HG03575 (cell line): Measurements from ENCODE around the gene COL18A1.
"Not testable (repeated sequence)": the region's sequence is repeated elsewhere in the genome, so short reads cannot be mapped to it uniquely, and the experiment has no call there.

Experiments used
- ATAC-seq: cut with Tn5 transposase; IDR thresholded peaks from one replicate; pipeline ENCODE4 v1.9.1; 2021; ENCODE audit not compliant: unreplicated experiment, insufficient number of reproducible peaks, low FRiP score; ENCODE audit errors: extremely low read depth

COL18A1 gene

DNA sequence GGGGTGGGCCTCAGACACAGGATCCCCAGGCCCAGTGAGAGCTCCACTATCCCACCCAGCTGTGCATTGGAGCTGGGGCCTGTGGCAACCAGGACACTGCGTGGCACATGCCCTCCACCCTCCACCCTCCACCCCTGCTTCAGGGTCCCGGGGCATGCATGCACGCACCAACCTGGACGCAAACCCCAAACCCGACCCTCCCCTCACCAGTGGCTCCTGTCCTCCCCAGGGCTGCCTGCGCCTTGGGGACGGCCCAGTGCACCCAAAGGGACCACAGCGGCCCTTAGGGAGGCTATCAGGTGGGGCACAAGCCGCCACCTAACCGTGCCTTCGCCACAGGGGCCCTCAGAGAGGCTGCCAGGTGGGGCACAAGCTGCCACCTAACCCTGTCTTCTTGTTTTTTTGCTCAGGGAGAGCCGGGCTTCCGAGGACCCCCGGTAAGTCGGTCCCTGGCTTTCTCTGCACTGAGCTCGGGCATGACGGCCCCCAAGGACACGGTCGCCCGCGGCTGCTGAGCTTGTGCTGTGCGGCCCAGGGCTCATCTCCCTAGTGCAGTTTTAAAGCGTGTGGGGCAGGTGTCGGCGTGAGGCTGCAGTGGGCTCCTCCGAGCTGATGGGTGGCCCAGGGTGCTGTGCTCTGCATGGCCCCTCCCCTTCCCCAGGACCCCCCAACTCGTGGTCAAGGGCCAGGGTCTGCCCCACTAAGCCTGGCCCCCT lies 89.3 kb downstream of the COL18A1 start:
- ATAC-seq, result no peak

DNA sequence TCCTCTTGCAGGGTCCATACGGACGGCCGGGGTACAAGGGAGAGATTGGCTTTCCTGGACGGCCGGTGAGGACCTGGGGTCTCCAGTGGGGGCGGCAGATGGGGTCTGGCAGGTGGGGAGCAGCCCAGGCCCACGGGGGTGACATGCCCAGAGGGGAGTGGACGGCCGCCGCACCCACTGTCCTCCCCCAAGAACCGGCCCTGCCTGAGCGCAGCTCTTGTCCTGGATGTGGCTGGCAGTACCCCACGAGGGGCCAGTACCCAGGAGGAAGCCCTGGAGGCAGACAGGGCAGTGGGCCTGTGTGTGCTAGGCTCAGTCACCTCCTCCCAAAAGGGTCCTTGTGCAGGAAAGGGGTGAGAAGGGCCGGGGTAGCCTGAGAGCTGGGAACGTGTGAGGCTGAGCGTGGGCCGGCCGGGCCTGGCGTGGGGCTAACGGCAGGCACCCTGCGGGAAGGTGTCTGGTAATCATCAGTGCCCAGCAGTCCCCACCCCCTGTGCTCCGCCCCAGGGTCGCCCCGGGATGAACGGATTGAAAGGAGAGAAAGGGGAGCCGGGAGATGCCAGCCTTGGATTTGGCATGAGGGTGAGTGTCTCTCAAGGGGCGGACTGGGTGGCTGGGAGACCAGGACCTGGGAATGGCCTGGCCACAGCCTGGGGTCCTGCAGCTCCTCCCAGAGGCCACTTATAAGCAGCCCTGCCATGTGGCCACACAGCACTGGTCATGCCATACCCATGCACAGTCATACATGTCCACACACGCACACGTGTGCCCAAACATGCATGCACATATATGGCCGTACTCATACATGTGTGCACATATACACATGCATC lies 90.1 kb downstream of the COL18A1 start:
- ATAC-seq, result no peak

DNA sequence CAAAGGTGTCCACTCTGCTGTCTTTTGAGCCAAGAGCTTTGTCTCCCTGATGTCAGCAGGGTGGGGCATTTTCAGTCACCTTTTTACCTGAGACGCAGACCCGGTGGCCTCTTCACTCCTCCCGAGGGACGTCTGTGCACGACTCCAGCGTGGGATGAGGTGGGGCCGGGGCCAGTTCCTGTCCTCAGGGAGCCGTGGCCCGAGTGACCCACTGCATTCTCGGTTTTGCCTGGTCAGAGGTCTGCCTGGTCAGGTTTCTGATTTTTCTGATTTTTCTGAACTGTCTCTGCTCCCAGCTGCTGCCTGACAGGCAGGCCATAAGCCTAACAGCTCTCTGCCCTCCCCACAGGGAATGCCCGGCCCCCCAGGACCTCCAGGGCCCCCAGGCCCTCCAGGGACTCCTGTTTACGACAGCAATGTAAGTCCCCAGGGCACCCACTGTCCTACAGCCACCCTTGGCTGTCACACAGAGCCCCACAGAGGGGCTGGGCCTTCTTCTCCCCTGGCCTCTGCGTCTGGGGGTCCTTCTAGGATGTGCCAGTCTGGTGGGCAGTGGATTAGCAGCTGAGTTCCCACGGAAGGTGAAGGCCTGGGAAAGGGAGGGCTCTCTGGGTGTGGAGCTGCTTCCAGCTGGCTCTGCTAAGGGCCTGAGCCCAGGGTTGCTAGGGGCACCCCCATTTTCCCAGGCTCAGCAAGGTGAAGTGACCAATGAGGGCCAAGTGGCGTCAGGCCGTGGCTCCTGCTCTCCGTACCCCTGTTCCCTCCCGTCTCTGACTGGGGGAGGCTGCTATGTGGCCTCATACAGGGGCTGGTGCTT lies 91.4 kb downstream of the COL18A1 start:
- no peak for ATAC-seq

DNA sequence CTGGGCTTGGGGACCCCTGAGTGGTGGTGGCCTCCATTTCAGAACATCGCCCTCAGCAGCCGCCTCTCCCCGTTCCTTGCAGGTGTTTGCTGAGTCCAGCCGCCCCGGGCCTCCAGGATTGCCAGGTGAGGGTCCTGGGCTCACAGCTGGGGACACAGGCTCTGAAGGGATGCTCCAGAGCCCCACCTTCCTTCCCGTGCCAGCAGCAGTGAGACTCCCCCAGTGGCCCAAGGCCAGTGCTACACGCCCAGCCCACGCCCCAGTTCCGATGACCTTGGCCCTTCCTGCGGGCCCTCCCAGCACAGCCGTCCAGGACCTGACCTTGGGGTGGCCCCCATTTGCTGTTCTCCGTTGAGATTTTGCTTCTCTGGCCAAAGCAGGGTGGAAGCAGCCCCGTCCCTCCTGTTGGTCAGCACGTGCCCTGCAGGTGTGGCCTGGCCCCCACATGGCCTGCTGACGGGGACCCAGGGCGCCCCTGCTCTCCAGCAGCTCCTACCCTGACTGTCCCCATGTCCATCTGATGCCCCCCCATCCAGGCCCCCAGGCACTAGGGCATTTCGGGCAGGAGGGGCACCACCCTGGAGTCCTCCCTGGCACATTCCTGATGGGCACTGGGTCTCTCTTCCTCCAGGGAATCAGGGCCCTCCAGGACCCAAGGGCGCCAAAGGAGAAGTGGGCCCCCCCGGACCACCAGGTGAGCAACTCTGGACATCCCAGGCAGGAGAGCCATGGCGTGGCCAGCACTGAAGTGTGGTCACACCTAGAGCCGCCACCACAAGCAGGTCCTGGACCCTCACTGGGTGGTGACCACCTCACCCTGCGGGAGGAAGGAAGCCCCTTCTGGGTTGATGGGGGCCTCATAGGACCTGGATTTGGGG lies 92.2 kb downstream of the COL18A1 start:
- ATAC-seq, result no peak

DNA sequence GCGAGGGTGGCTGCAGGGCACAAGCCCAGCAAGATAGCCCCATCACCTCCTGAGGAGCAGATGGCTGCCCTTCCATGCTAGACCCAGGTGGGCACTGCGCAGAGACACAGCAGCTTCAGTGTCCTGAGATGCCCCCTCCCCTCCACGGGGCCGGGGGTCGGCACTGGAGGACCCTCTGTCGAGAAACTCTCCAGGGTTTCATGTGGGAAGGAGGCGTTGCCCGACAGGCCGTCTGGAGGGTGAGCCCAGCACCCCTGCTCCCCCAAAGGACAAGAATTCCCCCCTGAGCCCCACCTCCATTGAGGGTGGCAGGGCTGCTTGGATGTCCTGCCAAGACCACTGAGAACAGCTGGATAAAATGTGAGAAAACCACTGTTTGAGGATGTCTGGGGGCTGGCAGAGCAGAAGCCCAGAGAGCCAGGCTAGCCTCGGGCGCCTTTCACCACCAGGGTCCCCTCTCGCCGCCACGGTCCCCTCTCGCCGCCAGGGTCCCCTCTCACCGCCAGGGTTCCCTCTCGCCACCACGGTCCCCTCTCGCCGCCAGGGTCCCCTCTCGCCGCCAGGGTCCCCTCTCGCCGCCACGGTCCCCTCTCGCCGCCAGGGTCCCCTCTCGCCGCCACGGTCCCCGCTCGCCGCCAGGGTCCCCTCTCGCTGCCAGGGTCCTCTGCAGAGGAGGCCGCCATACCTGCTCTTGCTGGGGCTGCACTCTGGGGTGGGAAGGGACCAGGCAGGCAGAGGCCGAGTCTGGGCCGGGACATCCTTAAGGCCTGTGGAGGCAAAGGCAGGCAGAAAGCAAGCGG lies 93.1 kb downstream of the COL18A1 start:
- ATAC-seq, result no peak

DNA sequence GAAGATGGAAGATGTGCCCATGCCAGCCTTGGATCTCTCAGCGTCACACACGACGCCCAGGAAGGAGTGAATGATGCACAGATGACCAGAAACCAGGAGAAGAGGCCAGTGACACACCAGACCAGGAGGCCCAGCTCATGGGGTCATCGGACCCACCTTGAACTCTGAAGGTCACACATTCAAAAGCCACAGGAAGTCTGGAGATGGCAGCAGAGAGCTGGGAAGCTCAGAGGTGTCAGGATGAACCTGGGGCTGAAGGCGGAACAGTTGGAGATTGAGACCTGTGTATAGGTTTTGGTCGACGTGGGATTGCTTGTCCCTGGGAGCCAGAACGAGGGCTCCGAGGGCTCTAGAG lies 93.7 kb downstream of the COL18A1 start:
- ATAC-seq, result no peak

DNA sequence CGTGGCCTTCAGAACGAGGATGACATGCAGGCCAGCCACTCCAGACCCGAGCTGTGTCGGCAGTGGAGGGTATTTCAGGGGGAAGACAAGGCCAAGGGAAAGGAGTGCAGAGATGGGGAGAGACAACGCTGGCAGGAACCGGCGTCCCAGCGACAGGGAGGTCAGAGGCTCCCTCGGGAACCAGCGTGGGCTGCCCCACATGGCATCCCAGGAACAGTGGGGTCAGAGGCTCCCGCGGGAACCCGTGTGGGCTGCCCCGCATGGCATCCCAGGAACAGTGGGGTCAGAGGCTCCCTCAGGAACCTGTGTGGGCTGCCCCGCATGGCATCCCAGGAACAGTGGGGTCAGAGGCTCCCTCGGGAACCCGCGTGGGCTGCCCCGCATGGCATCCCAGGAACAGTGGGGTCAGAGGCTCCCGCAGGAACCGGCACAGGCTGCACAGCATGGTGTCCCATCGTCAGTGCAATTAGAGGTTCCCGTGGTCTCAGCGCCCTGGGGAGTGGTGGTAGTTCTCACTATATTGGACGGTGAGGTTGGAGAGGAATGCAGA lies 94.3 kb downstream of the COL18A1 start:
- ATAC-seq, result no peak

DNA sequence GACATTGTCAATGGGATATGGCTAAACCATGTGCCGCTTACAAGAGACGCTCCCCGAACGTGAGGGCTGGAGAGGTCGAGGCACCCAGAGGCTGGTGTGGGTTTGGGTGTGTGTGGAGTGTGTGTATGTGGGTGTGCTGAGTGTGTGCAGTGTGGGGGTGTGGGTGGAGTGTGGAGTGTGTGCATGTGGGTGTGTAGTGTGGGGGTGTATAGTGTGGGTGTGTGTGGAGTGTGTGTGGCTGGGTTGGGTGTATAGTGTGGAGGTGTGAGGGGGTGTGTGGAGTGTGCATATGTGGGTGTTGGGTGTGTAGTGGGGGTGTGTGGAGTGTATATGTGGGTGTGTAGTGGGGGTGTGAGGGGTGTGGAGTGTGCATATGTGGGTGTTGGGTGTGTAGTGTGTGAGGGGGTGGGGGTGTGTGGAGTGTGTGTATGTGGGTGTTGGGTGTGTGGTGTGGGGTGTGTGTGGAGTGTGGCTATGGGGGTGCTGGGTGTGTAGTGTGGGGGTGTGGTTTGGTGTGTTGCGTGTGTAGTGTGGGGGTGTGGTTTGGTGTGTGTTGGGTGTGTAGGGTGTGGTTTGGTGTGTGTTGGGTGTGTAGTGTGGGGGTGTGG lies 95.1 kb downstream of the COL18A1 start:
- no peak for ATAC-seq

DNA sequence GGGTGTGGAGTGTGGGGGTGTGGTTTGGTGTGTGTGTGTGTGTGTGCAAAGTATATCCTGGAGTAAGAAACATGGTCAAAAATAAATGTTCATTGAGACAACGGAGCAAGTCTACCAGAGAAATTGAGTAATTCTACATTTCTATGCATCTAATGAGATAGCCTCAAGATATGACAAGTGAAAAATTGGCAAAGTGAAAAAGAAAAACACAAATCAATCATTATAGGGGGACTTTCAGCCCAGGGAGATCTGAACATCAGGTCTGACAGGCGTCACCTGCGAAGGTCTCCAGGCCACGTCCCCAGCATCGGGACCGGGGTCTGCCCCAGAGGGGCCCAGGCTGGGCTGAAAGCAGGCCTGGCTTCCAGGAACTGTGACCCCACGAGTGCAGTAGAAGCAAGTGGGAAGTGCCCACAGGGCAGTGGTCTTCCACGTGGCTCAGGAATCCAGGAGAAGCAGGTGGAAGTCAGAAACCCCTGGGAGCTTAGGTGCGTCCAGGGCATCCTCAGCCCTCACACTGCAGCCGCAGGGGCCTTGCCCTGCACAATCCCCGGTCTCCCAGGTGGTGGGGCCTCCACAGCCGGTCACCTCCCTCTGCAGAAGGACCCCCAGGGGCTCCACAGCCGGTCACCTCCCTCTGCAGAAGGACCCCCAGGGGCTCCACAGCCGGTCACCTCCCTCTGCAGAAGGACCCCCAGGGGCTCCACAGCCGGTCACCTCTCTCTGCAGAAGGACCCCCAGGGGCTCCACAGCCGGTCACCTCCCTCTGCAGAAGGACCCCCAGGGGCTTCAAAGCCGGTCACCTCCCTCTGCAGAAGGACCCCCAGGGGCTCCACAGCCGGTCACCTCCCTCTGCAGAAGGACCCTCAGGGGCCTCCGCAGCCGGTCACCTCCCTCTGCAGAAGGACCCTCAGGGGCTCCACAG lies 96.4 kb downstream of the COL18A1 start:
- ATAC-seq, result not testable (repeated sequence)

DNA sequence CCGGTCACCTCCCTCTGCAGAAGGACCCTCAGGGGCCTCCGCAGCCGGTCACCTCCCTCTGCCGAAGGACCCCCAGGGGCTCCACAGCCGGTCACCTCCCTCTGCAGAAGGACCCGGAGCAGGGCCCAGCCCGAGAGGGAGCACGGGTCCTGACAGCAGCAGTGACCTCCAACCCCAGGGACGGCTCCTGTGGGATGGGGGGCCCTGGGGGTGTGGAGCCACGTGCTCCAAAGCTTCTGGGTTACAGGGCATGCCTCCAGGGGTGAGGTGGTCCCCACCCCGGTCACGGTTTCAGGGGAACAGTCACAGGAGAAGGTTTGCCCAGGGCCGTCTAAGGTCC lies 97.0 kb downstream of the COL18A1 start:
- ATAC-seq, result no peak

DNA sequence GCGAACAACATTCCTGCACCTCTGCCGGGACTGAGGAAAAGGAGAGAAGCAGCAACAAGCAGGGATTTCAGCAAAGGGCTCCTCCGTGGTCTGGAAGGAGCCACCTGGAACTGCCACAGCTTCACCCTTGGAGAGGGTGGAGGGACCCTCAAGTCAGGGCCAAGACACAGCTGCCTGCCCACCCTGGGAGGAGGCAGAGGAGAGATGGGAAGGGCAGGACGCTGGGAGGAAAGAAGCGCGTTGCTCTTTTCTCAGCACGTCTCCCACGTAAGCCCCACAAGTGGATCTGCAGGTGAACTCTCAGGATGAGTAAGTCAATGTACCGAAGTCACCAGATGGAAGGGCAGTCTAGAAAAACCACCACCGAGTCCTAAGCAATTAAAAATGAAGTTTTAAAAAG lies 97.6 kb downstream of the COL18A1 start:
- no peak for ATAC-seq

DNA sequence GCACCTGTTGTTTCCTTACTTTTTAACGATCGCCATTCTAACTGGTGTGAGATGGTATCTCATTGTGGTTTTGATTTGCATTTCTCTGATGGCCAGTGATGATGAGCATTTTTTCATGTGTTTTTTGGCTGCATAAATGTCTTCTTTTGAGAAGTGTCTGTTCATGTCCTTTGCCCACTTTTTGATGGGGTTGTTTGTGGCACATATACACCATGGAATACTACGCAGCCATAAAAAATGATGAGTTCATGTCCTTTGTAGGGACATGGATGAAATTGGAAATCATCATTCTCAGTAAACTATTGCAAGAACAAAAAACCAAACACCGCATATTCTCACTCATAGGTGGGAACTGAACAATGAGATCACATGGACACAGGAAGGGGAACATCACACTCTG lies 98.3 kb downstream of the COL18A1 start:
- not testable (repeated sequence) for ATAC-seq

DNA sequence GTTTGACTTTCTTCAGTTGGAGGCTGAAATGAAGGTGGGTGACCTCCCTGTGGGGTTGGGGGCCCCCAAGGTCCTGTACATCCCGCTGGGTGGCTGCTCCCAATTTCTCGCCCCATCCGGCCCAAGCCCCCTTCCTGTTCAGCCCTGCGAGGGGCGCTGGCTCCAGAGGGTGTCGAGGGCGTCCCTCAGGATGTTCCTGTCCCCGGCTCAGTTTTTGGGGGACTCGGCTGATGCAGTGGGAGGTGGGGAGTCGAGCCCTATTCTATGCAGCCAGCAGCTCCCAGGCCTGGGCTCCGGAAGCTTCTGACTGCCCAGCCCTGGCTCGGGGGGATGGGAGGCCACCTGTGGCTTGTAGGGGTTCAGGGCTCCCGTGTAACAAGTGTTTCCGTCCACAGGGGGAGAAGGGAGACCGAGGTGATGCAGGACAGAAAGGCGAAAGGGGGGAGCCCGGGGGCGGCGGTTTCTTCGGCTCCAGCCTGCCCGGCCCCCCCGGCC lies 99.1 kb downstream of the COL18A1 start:
- no peak for ATAC-seq

DNA sequence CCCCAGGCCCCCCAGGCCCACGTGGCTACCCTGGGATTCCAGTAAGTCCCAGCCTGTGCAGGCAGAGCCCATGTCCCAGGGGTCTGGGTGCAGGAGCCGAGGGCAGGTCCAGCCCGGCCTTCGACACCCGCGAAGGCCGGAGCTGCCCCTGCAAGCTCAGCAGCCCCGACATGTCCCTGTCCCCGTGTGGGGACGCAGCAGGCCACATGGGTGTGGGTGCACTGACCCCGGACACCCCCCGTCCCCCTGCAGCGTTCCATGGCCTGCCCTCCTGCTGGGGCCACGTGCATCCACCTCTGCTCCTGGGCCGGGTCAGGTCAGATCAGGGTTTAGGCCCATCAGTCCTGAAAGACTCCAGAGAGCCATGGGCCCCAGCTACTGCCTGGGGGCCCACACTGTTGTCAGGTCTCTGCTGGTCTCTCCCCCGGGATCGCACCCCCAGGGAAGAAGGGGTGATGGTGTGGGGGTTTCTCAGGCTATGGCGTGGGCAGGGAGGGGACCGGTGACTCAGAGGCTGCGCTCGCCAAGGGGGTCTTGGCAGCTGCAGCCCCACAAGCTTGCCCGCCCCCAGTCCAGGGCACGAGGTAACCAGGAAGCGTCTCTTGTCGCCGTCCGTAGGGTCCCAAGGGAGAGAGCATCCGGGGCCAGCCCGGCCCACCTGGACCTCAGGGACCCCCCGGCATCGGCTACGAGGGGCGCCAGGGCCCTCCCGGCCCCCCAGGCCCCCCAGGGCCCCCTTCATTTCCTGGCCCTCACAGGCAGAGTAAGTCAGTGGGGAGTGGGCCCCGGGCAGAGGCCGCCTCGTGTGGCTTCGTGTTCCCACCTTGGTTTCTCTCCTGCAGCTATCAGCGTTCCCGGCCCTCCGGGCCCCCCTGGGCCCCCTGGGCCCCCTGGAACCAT lies 99.8 kb downstream of the COL18A1 start:
- ATAC-seq, result no peak

DNA sequence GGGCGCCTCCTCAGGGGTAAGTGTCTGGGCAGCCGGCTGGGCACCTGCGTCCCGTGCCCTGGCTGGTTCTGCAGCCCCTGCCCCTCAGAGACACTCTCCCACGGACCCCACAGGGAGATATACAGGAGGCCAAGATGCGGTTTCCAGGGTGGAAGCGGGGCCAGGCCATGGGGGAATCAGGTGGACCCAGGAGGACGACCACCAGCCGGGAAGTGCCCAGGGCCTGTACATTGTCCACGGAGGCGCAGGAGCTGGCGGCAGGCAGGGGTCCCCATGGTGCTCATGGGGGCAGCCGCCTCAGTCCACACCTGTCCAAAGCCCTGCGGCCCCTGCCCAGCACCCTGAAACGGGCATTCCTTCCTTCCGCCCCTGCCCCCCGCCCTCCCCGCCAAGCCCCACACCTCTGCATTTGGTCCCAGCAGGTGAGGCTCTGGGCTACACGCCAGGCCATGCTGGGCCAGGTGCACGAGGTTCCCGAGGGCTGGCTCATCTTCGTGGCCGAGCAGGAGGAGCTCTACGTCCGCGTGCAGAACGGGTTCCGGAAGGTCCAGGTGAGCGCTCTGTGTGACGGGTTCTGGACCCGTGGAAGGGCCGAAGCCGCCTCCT lies 100.6 kb downstream of the COL18A1 start:
- ATAC-seq, result no peak
